Astrocyte (in vitro differentiated cells and primary cell): ENCODE results near the gene GLUL.

Experiments used
- EZH2 ChIP-seq: IDR thresholded peaks from 2 replicates; pipeline ENCODE4 v1.6.1; 2012; ENCODE audit warnings: mild to moderate bottlenecking, low read length, inconsistent platforms; ENCODE audit not compliant: insufficient read depth
- TF ChIP-seq, protein P1 (sequence below): IDR thresholded peaks from 2 replicates; pipeline ENCODE4 v1.5.1; 2011; ENCODE audit warnings: low read depth, mild to moderate bottlenecking, inconsistent platforms, low read length, moderate library complexity; ENCODE audit not compliant: insufficient read depth

DNA sequence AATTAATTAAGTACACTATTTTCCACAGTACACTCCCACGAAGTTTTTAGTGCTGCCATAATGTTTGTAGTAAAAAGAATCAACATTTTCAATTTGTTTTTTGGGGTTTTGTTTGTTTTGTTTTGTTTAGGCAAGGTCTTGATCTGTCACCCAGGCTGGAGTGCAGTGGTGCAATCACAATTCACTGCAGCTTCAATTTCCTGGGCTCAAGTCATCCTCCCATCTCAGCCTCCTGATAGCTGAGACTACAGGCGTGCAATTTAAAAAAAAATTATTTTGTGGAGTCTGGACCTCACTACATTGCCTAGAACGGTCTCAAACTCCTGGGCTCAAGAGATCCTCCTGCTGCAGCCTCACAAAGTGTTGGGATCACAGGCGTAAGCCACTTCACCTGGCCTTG lies 11.4 kb downstream of the GLUL start:
- TF ChIP-seq, protein P1, sequence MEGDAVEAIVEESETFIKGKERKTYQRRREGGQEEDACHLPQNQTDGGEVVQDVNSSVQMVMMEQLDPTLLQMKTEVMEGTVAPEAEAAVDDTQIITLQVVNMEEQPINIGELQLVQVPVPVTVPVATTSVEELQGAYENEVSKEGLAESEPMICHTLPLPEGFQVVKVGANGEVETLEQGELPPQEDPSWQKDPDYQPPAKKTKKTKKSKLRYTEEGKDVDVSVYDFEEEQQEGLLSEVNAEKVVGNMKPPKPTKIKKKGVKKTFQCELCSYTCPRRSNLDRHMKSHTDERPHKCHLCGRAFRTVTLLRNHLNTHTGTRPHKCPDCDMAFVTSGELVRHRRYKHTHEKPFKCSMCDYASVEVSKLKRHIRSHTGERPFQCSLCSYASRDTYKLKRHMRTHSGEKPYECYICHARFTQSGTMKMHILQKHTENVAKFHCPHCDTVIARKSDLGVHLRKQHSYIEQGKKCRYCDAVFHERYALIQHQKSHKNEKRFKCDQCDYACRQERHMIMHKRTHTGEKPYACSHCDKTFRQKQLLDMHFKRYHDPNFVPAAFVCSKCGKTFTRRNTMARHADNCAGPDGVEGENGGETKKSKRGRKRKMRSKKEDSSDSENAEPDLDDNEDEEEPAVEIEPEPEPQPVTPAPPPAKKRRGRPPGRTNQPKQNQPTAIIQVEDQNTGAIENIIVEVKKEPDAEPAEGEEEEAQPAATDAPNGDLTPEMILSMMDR: no peak
- no peak for TF ChIP-seq EZH2
